HG03039 (cell line): ENCODE measurements around the gene TRMT61A.

Source experiments
- ATAC-seq: cut with Tn5 transposase; IDR thresholded peaks from one replicate; pipeline ENCODE4 v1.9.1; 2021; ENCODE audit warnings: mild to moderate bottlenecking, moderate library complexity; ENCODE audit not compliant: unreplicated experiment

TRMT61A gene

DNA sequence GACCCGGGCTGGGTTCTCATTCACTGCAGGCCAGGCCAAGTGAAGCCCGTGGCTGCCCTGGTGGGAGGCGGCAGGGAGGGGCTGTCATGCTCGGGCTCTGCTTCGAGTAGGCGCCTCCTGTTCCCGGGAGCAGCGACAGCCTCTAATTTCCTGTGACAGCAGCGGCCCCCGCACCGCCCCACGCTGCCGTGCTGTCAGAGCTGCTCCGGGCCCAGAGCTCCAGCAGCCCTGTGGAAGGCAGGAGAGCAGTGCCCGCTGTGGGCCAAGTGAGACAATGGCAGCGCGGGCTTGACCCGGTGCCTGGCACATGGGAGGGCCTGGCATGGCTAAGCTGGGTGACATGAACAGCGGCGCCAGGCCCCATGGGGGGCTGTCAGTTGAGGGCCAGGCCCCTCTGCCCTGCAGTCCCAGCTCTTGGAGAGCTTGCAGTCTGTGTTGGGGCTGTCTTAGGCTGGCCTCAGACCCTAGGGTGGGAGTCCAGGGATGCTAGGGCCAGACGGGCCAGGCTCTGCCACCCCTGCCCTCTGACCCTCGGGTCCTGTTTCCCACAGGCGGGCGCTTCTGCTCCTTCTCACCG, 5.1 kb downstream of the TRMT61A start:
- ATAC-seq, result no peak

DNA sequence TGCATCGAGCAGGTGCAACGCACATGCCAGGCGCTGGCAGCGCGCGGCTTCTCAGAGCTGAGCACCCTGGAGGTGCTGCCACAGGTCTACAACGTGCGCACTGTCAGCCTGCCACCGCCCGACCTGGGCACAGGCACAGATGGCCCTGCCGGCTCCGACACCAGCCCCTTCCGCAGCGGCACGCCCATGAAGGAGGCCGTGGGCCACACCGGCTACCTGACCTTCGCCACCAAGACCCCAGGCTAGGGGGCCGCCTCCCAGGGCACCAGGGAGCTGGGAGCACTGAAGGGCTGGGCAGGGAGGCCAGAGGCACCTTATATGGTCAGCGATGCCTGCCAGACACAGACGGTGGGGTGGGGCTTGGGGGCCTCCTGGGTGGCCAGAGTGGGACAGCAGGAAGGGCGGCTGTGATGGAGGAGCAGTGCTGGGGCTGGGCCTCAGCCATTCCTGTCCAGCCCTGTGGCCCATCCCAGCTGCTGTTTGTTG, 5.6 kb downstream of the TRMT61A start:
- no peak for ATAC-seq

DNA sequence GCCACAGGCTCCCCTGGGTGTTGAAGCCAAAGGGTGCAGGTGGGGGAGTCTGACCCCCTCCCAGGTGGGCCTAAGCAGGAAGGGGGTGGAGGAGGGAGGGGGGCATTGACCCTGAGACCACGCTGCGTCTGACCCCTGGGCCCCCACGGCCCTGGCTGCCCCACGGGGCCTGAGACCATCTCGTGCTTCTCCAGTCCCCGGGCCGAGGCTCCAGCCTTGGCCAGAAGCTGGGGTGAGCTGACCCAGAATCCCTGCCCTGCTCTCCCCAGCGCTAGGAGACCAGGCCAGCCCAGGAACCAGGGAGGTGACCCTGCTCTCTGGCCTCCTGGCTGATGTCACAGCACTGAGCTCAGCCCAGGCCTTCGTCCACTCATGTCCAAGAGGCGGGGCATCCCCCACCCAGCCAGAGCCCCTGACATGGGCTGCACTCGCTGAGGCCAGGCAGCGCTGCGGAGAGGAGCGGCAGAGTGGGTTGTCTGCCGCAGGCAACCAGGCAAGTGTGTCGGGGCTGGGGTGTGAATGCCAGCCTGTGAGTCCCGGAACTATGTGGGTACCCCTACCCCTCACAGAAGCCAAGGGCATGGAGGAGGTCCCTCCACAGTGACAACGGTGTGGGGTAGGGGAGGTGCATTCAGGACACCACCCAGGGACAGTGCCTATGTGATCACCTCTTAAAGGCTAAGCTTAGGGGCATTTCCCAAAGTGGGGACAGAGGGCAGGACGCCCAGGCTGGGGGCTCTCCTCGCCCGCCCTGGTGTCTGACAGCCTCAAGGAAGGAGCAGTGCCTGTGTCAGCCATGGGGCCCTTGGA, 6.3 kb downstream of the TRMT61A start:
- ATAC-seq, result no peak

DNA sequence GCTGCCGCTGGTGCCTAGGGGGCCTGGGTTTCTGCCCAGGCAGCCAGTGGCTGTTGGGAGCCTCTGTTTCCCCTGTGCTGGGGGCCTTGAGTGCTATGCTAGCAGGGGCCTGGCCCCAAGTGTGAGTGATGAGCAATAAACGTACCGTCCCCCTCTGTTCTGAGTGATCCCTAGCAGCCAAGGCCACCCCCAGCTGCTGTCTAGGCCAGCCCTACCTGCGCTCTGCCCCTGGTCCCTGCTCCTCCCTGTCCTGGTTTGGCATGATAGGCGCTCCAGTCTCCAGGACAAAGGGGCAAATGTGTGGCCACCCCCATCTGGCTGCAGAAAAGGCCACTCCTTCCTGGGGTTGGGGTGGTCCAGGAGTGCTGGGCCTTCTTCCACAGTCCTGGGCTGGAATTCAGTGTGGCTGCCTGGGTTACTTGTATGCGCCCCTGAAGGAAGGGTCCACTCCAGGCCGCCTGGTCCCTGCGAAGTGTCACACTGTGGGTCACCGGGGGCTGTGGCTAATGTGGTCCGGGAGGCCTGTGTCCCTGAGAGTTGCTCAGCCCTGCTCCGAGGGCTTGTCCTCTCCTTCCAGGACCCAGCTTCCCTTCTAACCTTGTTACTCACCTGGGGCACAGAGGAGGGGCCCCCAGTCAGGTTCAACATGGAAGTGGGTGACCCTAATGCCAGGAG, 7.0 kb downstream of the TRMT61A start:
- ATAC-seq, result no peak

DNA sequence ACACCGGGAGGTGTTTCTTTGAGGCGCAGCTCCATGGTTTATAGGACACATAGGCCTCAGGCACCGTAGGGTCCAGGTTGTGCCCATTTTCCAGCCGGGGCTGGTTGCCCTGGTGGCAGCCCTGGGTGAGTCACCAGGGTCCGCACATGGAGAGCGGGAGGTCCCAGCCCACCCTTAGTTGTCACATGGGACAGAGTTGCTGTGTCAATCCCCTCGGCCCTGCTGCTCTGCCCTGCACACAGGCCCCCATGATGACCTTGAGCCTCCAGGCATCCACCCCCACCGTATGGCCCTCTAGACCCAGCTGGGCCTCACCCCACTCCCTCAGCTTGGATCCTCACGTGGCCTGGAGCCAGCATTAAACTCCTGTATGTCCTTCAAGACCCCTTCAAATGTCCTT, 7.7 kb downstream of the TRMT61A start:
- ATAC-seq, result no peak

DNA sequence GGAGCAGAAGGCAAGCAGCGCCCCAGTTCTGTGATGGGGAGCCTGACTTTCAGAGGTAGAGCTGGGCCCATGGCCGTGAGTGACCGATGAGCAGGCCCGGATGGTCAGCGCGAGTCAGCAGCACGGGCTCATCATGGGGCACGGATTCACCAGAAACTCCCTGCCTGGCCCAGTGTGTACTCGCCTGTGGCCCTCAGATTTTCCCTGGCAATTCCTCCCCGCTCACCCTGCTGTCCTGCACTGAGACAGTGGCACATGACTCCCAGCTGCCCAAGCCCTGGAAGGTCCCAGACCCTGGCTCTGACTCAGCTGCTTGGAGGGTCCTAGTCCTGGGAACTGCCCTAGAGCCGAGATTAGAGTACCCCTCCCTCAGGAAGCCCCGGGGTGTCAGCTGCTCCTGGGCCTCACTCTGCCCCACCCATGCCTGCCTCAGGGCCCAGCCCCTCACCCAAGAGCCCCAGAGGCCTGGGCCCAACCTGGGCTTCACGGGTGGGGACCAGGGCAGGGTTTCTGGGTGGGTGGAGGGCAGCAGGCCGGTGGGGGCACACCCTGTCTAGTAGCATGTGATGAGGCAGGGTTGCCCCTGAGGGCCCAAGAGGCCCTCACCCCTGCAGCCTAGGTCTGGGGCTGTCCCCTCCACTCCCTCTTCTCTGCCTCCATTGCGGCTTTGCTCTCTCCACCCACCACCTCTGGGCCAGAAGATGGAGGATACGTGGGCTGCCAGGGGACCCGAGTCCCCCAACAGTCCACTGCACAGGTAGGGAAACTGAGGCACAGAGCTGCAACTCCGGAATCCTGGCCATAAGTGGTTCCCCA, 8.4 kb downstream of the TRMT61A start:
- no peak for ATAC-seq

DNA sequence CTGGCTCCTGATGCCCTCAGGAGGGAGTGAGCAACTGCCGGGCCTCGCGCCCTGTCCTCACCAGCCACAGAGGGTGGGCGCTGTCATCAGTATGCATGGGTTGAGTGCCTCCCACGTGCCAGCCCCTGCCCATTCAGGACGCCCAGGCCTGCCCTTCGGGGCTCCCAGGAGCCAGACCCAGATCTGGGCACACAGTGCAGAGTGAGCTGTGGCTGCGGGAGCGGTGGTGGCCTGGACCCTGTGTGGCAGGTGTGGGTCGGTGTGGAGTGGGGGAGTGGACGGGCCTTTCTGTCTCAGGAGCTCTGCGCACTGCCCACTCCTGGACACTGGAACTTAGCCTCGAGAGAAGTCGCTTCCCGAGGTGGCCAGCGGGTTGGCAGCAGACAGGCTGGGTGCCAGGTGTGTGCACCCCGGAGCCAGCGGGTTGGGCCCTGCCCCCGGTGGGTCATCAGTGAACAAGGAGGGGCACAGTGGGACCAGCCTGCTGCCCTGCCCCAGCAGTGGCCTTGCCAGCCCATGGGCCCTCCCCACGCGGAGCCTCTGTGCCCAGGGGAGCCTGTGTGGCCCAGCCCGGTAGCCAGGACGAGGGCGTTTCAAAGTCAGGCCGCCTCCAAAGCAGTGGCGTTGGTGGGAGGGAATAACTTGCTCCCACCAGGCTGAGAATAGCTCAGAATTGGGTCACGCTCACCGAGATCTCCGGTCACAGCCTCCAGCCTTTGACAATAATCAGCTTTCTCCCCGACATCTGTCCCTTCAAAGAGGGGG, 9.5 kb downstream of the TRMT61A start:
- ATAC-seq, result no peak

DNA sequence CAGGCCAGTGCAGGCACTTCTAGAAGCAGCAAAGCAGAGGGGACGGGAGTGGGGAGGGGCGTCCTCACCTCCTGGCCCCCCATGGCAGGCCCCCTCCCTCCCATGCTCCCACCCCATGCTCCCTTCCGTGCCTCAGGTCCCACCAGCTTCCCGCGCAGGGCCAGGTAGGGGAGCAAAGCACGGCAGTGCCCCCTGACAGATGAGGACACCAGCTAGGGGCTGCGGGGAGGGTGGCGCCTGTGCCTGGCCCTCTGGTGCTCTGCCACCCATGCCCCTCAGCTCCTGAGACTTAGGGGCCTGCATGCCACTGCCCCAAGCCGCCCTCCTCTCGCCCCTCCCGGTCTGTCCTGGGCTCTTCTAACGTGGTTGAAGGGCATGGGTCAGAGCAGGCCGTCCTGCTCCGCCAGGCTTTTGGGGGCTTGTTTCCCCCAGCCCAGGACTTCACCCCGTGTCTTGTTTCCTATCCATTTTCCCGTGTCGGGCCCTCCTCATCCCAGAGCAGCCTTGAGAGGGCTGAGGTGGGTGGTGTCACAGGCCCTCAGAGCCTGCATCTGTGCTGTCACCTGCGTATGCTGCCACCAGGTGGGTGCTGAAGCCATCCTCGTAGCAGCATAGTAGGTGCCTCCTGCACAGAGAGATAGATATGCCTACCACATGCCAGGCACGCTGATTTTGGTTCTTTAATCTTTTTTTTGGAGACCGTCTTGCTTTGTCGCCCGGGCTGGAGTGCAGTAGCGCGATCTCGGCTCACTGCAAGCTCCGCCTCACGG, 10.2 kb downstream of the TRMT61A start:
- no peak for ATAC-seq

DNA sequence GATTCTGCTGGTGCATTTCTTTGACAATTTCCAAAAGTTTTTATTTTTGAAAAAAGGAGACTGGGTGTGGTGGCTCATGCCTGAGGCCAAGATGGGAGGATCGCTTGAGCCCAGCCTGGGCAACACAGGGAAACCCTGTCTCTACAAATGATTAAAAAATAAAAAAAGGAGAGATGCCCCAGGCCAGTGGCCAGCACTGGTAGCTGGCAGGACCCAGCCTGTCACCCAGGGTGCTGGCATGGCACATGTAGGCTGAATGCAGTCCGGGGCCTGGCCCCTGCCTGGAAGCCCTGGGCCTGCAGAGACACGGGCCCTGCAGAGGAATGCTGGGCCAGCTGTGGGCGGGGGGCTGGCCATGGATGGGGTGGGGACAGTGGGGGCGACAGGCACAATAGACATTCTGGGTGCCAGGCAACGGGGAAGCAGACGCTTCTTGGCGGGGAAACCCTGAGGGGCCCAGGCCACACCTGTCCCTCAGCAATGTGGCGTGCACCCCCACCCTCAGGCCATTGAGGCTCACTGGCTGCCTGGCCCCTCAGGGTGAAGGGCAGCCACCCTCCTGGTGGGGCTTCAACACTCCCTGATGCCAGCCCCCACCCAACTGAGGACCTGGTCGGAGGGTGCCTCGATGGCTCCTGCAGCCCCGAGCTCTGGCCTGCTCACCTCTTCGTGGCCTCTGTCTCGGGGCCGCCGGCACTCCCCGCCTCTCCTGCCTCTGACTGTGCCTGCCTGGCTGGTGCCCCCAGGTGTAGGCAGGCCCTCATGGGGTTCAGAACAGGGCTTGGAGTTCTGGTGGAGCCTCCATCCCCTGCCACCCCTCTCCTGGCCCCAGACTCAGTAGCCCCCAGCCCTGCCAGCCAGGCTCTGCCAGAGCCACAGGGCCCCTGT, 12.1 kb downstream of the TRMT61A start:
- ATAC-seq, result no peak

DNA sequence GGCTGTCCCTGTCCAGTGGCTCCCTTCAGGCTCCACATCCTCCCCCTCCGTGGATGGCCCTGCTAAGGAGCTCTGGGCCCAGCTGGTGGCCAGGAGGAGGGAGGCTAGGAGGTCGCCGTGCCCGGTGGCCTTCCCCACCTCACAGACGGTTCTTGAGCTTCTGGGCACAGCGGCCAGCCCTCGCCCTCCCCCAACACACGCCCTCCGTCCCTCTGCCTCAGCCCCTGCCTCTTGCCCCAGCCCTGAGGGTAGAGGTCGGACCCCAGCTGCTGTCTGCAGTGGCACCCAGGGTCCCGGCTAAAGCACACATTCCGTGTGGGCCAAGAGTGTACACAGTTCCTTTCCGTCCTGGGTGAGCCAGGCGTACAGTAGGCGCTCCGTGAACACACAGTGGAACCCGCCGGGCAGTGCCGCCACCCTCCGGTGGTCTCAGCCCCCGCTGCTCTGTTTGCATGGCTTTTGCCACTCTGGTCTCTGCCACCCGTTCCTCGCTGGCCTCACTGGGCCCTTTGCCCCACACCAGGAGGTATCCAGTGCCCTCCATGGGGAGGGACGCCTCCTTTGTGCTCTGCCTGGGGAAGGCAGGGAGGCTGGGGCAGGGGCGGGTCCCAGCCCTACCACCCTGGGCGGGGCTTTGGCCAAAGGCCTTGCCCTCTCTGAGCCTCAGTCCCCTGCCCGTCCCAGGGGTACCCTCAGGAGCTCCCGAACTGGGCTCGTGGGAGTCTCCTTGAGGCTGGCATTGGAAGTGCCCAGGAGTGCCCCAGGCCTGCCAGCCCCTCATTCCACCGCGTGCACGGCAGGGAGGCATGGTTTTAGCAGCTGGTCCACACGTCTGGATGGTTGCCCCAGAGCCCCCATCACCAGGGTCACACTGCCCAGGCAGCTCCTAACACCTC, 13.0 kb downstream of the TRMT61A start:
- no peak for ATAC-seq

DNA sequence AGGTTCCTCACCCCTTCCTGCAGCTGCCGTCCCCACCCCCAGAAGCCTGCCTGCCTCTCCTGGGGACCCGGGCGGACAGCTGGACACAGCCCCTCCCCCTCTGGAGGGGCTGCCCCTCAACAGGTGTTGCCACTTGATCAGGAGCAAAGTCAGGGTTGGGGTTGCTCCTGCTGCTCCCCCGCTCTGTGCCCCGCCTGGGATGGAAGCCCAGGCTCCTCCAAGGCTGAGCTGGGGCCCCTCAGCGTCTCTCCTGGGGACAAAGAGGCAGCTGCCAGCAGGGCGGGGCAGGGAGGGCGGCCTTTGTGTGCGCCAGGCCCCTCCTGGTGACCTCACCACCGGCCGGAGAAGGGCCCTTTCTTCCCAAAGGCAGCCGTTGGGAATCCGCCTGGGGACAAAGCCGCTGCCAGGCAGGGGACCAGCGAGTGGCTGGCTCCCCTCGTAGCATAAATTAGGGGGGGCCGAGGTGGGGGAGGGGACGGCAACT, 13.7 kb downstream of the TRMT61A start:
- no peak for ATAC-seq

DNA sequence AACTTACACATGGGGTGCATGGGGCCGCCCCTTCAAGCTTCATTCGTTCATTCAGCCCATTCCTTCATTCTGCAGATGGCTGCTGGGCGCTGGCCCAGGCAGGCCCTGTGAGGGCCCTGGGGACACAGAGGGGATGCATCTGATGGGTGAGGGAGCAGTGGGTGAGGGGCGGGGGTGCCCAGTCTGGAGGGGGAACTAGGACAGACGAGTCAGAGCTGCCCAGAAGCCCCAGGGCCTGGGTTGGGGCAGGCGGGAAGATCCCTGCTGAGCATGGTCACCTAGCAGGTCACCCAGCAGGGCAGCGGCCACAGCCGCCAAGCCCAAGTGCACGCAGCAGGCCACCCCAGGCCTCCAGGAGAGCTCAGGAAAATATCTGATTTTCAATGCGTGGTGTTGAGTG, 14.1 kb downstream of the TRMT61A start:
- ATAC-seq, result no peak

DNA sequence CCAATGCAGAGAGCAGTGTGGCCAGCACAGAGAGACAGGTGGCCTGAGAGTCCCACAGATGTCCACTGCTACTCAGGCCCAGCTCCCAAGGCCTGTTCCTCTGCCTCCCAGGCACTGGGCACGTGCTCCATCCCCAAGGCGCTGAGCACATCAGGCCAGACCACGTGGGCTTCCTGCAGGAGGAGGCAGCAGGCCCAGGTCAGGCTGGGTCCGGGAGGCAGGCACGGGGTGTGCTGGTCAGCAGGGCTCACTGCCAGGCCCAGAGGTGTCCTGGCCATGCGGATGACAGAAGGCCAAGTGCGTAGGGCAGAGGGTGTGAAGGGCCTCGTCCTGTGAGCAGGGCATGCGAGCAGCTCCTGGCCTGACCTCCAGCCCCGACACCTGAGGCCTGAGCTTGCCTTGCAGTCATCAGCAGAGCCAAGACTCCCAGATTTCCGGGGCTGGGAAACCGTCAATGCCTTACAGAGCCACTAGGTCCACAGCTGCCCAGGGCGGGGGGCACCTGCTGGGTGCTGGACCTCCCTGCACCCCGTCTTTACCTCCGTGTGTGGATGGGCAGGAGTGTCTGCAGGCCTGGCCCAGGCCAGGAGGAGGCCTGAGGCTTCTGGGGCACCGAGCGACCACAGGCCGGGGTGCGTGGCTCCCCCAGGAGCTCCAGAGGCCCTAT, 14.9 kb downstream of the TRMT61A start:
- no peak for ATAC-seq

DNA sequence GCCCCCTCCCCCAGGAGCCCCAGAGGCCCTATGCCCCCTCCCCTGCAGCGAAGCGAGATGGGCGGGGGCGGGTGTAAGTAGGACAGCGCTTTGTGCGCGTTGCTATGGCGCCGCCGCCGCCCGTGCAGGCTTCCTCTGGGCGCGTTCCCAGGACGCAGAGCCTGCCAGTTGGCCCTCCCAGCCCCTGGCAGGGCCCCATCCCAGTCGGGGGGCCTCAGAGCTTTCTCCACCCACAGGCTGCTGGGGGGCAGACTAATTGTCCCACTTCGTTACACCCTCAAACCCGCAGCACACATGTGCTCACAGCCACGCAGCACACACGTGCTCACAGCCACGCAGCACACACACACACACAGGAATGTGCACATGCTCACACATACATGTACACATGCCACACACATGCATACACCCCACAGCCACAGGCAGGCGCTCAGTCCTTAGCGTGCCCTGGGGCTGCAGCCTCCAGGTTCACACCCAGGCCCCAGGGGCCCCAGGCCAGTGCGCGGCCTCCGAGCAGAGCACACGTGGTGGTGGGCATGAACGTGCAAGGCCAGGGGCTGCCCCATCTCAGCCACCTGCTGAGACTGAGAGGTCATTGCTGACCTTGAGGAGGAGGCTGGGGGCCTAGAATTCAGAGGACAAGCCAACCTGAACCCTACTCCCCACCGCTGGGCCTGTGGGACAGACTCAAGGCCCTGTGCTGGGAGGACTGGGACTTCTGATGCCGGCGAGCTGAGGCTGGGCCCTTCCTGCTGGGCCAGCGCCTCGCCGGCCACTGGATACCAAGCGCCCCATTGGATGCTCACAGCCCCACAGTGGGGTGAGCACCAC, 15.6 kb downstream of the TRMT61A start:
- no peak for ATAC-seq

DNA sequence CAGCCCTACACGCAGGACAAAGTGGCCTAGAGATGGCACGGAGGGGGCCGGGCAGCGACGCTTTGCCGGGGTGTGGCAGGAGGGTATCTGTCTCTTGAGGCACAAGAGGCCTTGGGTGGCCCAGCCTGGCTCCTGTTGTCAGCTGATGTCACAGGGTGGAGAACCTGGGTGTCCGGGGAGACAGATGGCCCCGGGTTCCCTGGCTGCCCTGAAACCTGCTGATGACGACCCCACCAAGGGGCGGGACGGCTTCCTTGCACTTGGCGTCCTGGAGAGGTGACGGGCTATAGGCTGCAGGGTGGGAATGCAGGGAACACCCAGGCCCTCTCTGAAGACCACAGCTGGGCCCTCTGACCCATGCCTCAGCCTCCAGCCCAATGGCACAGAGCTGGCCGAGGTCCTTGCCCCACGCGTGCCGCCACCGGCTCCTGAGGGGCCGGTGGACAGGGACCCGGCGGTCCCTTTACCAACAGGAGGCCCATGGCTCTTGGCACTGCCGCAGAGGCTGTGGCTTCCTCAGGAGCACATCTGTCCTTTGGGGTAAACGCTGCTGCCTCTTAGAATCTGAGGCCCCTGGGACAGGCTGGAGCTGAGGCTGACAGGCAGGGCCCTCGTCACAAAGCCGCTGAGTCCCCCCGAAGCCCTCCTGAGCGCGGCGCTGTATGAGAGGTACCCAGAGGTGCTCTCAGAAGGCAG, 16.4 kb downstream of the TRMT61A start:
- no peak for ATAC-seq
